Loucy (cell line): ENCODE data around the gene ERH.

Experiments
- H2AFZ ChIP-seq: fragments of 200-600 bp; sonication (generic); 2 replicates; pipeline ENCODE4 v1.6.0; 2016; ENCODE audit warnings: antibody characterized with exemption, mild to moderate bottlenecking, low read length, moderate library complexity
- H3F3A ChIP-seq: fragments of 200-600 bp; 2 replicates; pipeline ENCODE4 v1.6.0; 2016; ENCODE audit warnings: antibody characterized with exemption, low read depth, mild to moderate bottlenecking
- H3K27me3 ChIP-seq: fragments of 200-600 bp; sonication (generic); 2 replicates; pipeline ENCODE4 v1.6.1; 2014; ENCODE audit warnings: low read length, mild to moderate bottlenecking; ENCODE audit not compliant: insufficient read depth, poor library complexity, severe bottlenecking
- H3K36me3 ChIP-seq: fragments of 200-600 bp; sonication (generic); 2 replicates; pipeline ENCODE4 v1.6.1; 2016; ENCODE audit warnings: low read length; ENCODE audit not compliant: insufficient read depth
- H3K4me1 ChIP-seq: fragments of 200-600 bp; sonication (generic); 2 replicates; pipeline ENCODE4 v1.5.1; 2014; ENCODE audit warnings: low read length, mild to moderate bottlenecking; ENCODE audit not compliant: insufficient read depth, poor library complexity, severe bottlenecking
- H3K4me2 ChIP-seq: fragments of 200-600 bp; sonication (generic); 2 replicates; pipeline ENCODE4 v1.6.0; 2014; ENCODE audit warnings: antibody characterized with exemption, low read length, low read depth, mild to moderate bottlenecking; ENCODE audit not compliant: poor library complexity, severe bottlenecking
- H3K4me3 ChIP-seq: fragments of 200-600 bp; sonication (generic); 2 replicates; pipeline ENCODE4 v1.5.1; 2014; ENCODE audit warnings: low read length, mild to moderate bottlenecking, mixed read lengths; ENCODE audit not compliant: poor library complexity, severe bottlenecking
- H3K79me2 ChIP-seq: fragments of 200-600 bp; sonication (generic); 2 replicates; pipeline ENCODE4 v1.6.1; 2014; ENCODE audit warnings: low read length; ENCODE audit not compliant: insufficient read depth
- H3K9ac ChIP-seq: fragments of 200-600 bp; sonication (generic); 2 replicates; pipeline ENCODE4 v1.6.0; 2014; ENCODE audit warnings: mild to moderate bottlenecking, low read depth, low read length, moderate library complexity; ENCODE audit not compliant: poor library complexity, severe bottlenecking
- H3K9me2 ChIP-seq: fragments of 200-600 bp; sonication (generic); replicated peaks from 2 replicates; pipeline ENCODE4 v1.6.1; 2016; ENCODE audit warnings: low read depth, low read length, mixed read lengths
- H3K9me3 ChIP-seq: fragments of 200-600 bp; sonication (generic); 2 replicates; pipeline ENCODE4 v1.6.1; 2014; ENCODE audit warnings: mild to moderate bottlenecking, antibody characterized with exemption, low read length, low read depth; ENCODE audit not compliant: insufficient read depth
- H4K20me1 ChIP-seq: fragments of 200-600 bp; sonication (generic); 2 replicates; pipeline ENCODE4 v1.6.0; 2014; ENCODE audit warnings: antibody characterized with exemption, low read length, mild to moderate bottlenecking; ENCODE audit not compliant: insufficient read depth, poor library complexity, severe bottlenecking
- EZH2phosphoT487 ChIP-seq: fragments of 200-600 bp; IDR thresholded peaks from 2 replicates; pipeline ENCODE4 v1.6.1; 2018; ENCODE audit warnings: antibody characterized with exemption, mild to moderate bottlenecking, moderate library complexity, borderline replicate concordance
- TF ChIP-seq, protein P1 (sequence below): fragments of 200-600 bp; sonication (generic); conservative IDR thresholded peaks from 2 replicates; pipeline ENCODE4 v1.5.1; 2014; ENCODE audit warnings: mild to moderate bottlenecking, antibody characterized with exemption, low read length

The ERH gene

DNA sequence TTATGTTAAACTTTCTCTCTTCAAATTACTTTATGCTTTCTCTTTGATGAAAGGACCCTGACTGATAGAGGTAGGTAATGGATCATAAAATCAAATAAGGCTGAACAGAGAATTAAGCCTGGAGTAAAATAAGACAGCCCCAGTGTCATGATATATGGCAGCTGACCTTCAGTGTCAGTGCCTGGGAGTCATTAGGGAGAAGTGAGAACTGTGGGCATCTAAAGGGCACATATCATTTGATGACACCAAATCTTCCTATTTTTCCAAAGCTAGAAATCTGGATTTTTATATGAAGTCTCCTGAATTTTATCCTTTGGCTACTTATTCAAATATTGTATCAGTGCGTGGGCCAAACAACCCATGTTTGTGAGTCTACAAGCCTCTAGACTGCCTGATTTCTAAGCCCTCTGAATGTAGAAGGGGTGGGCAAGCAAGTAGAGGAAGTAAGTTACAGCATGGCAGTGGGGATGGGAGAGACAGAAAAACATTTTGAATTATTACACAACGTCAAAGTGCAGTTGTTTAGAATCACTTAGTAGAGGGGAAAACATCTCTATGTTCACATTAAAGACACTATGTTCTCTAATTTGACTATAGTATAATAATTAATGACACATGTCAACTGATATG is 10.3 kb upstream of the ERH start:
- peaks cover 26% of the 10 kb centered on the region for H3K4me1 ChIP-seq
- no peaks in the 10 kb centered on the region for H3F3A ChIP-seq
- H3K9me3 ChIP-seq: no peaks in the 10 kb centered on the region
- H3K4me2 ChIP-seq: peak overlapping the region; percentile 18
- H3K79me2 ChIP-seq: peaks cover 78% of the 10 kb centered on the region
- no peak overlapping the region for H2AFZ ChIP-seq
- H4K20me1 ChIP-seq: peaks cover 18% of the 10 kb centered on the region
- H3K36me3 ChIP-seq: no peaks in the 10 kb centered on the region
- no peaks in the 10 kb centered on the region for H3K27me3 ChIP-seq
- H3K9me2 ChIP-seq: no peaks in the 10 kb centered on the region
- no peak overlapping the region for H3K9ac ChIP-seq
- no peak overlapping the region for H3K4me3 ChIP-seq
- TF ChIP-seq EZH2phosphoT487: no peak
- TF ChIP-seq, protein P1, sequence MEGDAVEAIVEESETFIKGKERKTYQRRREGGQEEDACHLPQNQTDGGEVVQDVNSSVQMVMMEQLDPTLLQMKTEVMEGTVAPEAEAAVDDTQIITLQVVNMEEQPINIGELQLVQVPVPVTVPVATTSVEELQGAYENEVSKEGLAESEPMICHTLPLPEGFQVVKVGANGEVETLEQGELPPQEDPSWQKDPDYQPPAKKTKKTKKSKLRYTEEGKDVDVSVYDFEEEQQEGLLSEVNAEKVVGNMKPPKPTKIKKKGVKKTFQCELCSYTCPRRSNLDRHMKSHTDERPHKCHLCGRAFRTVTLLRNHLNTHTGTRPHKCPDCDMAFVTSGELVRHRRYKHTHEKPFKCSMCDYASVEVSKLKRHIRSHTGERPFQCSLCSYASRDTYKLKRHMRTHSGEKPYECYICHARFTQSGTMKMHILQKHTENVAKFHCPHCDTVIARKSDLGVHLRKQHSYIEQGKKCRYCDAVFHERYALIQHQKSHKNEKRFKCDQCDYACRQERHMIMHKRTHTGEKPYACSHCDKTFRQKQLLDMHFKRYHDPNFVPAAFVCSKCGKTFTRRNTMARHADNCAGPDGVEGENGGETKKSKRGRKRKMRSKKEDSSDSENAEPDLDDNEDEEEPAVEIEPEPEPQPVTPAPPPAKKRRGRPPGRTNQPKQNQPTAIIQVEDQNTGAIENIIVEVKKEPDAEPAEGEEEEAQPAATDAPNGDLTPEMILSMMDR: no peak

DNA sequence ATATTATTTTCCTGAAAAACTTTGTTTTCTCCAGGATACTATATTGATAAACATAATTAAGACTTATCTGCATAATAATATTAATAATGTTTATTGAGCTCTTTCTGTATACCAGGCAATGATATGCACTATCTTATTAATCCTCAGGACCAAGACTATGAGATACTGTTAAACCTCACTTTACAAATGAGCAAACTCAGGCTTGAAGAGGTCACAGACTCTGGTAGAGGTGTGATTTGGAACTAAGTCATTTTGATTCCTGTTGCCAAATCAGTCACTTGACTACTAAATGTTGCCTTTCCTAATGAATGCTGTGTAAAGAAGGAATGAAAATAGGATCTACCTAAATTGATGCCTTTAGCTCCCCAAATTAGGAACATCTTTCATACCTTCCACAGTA is 7.7 kb upstream of the ERH start:
- no peak for TF ChIP-seq EZH2phosphoT487
- Histone ChIP-seq H3F3A (no peaks in the 10 kb centered on the region), H3K4me1 (peaks cover 46% of the 10 kb centered on the region), H4K20me1 (peaks cover 34% of the 10 kb centered on the region), H3K4me2 (peak overlapping the region; percentile 4), H3K9ac (no peak overlapping the region), H3K9me2 (no peaks in the 10 kb centered on the region), H3K9me3 (no peaks in the 10 kb centered on the region), H3K36me3 (no peaks in the 10 kb centered on the region), H3K4me3 (no peak overlapping the region), H2AFZ (no peak overlapping the region), H3K27me3 (no peaks in the 10 kb centered on the region), H3K79me2 (peaks cover 85% of the 10 kb centered on the region)

DNA sequence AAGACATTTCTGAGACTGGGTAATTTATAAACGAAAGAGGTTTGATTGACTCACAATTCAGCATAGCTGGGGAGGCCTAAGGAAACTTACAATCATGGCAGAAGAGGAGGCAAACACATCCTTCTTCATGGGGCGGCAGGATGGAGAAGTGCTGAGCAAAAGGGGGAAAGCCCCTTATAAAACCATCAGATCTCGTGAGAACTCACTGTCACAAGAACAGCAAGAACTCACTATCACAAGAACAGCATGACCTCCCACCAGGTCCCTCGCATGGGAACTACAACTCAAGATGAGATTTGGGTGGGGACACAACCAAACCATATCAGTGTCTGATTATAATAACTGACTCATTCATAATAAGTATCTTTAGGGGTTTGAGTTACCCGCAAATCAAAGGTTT is 6.8 kb upstream of the ERH start:
- TF ChIP-seq EZH2phosphoT487: no peak
- TF ChIP-seq, protein P1: no peak
- peaks cover 85% of the 10 kb centered on the region for H3K79me2 ChIP-seq
- H3K36me3 ChIP-seq: no peaks in the 10 kb centered on the region
- H3F3A ChIP-seq: no peaks in the 10 kb centered on the region
- H4K20me1 ChIP-seq: peaks cover 42% of the 10 kb centered on the region
- H3K9me3 ChIP-seq: no peaks in the 10 kb centered on the region
- H3K4me3 ChIP-seq: no peak overlapping the region
- H3K4me2 ChIP-seq: peak overlapping the region; percentile 94
- peaks cover 49% of the 10 kb centered on the region for H3K4me1 ChIP-seq
- no peaks in the 10 kb centered on the region for H3K9me2 ChIP-seq
- H2AFZ ChIP-seq: no peak overlapping the region
- H3K9ac ChIP-seq: no peak overlapping the region
- no peaks in the 10 kb centered on the region for H3K27me3 ChIP-seq

DNA sequence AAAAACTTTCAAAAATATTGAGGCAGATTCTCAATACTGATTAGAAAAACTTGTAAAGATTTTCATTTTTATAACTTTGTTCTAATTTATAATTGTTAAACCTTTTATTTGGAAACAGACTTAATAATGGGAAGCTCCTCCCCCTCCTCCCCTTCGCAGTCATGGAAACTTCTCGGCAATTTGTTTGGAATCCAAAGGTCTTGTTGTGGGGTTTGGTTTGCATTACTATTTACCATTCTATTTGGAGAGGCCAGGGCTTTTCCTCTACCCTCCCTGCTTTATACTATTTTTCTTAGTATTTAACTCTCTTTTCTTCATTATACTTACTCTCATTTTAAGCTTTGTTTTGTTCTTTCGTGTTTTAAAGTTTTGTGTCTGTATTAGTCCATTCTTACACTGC is 6.4 kb upstream of the ERH start:
- no peak for TF ChIP-seq EZH2phosphoT487
- TF ChIP-seq, protein P1: no peak
- H3K9me3 ChIP-seq: no peaks in the 10 kb centered on the region
- H3K9me2 ChIP-seq: no peaks in the 10 kb centered on the region
- no peaks in the 10 kb centered on the region for H3K27me3 ChIP-seq
- H3K9ac ChIP-seq: no peak overlapping the region
- H3K4me3 ChIP-seq: peak overlapping the region; percentile 56
- H3K4me2 ChIP-seq: peak overlapping the region; percentile 94
- no peak overlapping the region for H2AFZ ChIP-seq
- peaks cover 50% of the 10 kb centered on the region for H3K4me1 ChIP-seq
- peaks cover 85% of the 10 kb centered on the region for H3K79me2 ChIP-seq
- no peaks in the 10 kb centered on the region for H3F3A ChIP-seq
- no peaks in the 10 kb centered on the region for H3K36me3 ChIP-seq
- peaks cover 44% of the 10 kb centered on the region for H4K20me1 ChIP-seq
